MM.1S (cell line): ENCODE results near the gene RPTOR.

ENCODE experiments used
- DNase-seq: peaks from one replicate; pipeline ENCODE4 v3.0.0-alpha.2; 2015
- H2AFZ ChIP-seq: fragments of 300-600 bp; sonication (generic); 2 replicates; pipeline ENCODE4 v1.6.0; 2016; ENCODE audit warnings: antibody characterized with exemption, low read length
- H3F3A ChIP-seq: fragments of 300-600 bp; sonication (generic); 2 replicates; pipeline ENCODE4 v1.6.1; 2016; ENCODE audit warnings: mild to moderate bottlenecking, antibody characterized with exemption, low read length, moderate library complexity, mixed read lengths; ENCODE audit not compliant: insufficient read depth
- H3K27ac ChIP-seq: fragments of 300-600 bp; sonication (generic); 2 replicates; pipeline ENCODE4 v1.5.1; 2016; ENCODE audit warnings: mild to moderate bottlenecking, low read length
- H3K27me3 ChIP-seq: fragments of 300-600 bp; sonication (generic); replicated peaks from 2 replicates; pipeline ENCODE4 v1.6.0; 2016; ENCODE audit warnings: low read length; ENCODE audit not compliant: insufficient read depth
- H3K36me3 ChIP-seq: fragments of 300-600 bp; sonication (generic); replicated peaks from 2 replicates; pipeline ENCODE4 v1.6.1; 2016; ENCODE audit warnings: mild to moderate bottlenecking, low read length, mixed read lengths; ENCODE audit not compliant: insufficient read depth
- H3K4me1 ChIP-seq: fragments of 300-600 bp; sonication (generic); 2 replicates; pipeline ENCODE4 v1.6.1; 2016; ENCODE audit warnings: low read length, mixed read lengths
- H3K4me2 ChIP-seq: fragments of 300-600 bp; sonication (generic); 2 replicates; pipeline ENCODE4 v1.6.0; 2016; ENCODE audit warnings: low read depth, low read length
- H3K4me3 ChIP-seq: fragments of 300-600 bp; sonication (generic); 2 replicates; pipeline ENCODE4 v1.5.1; 2016; ENCODE audit warnings: low read length, mixed read lengths
- H3K79me2 ChIP-seq: fragments of 300-600 bp; sonication (generic); 2 replicates; pipeline ENCODE4 v1.6.1; 2016; ENCODE audit warnings: mixed run types, low read length, mixed read lengths
- H3K9ac ChIP-seq: fragments of 300-600 bp; sonication (generic); 2 replicates; pipeline ENCODE4 v1.6.1; 2016; ENCODE audit warnings: low read length, mixed read lengths
- H3K9me2 ChIP-seq: fragments of 300-600 bp; sonication (generic); replicated peaks from 2 replicates; pipeline ENCODE4 v1.6.1; 2016; ENCODE audit warnings: mild to moderate bottlenecking, low read length, mixed read lengths; ENCODE audit not compliant: insufficient read depth
- H3K9me3 ChIP-seq: fragments of 300-600 bp; sonication (generic); replicated peaks from 2 replicates; pipeline ENCODE4 v1.6.1; 2016; ENCODE audit warnings: mild to moderate bottlenecking, low read length, mixed read lengths; ENCODE audit not compliant: insufficient read depth
- H4K20me1 ChIP-seq: fragments of 300-600 bp; sonication (generic); 2 replicates; pipeline ENCODE4 v1.6.1; 2016; ENCODE audit warnings: mild to moderate bottlenecking, low read length, moderate library complexity, mixed read lengths; ENCODE audit not compliant: insufficient read depth
- CTCF ChIP-seq: fragments of 300-600 bp; sonication (generic); IDR thresholded peaks from 2 replicates; pipeline ENCODE4 v1.5.1; 2016; ENCODE audit warnings: antibody characterized with exemption, low read length, mixed read lengths
- EZH2 ChIP-seq: fragments of 300-600 bp; sonication (generic); optimal IDR thresholded peaks from 2 replicates; pipeline ENCODE3; 2017; ENCODE audit warnings: low read depth, mild to moderate bottlenecking, antibody characterized with exemption, low read length, mixed read lengths
- EZH2phosphoT487 ChIP-seq: fragments of 300-600 bp; sonication (generic); IDR thresholded peaks from 2 replicates; pipeline ENCODE4 v1.6.1; 2018; ENCODE audit warnings: antibody characterized with exemption, low read length

The RPTOR gene

GRCh38 chr17:80892019-80892855, 347.6 kb downstream of the RPTOR start:
- no peak overlapping the region for H3K4me3 ChIP-seq
- no peaks in the 10 kb centered on the region for H3K36me3 ChIP-seq
- no peak for DNase-seq
- H3K4me1 ChIP-seq: no peaks in the 10 kb centered on the region
- H4K20me1 ChIP-seq: no peaks in the 10 kb centered on the region
- no peaks in the 10 kb centered on the region for H3K79me2 ChIP-seq
- H3K9me2 ChIP-seq: no peaks in the 10 kb centered on the region
- H3K27ac ChIP-seq: no peak overlapping the region
- no peaks in the 10 kb centered on the region for H3K9me3 ChIP-seq
- H3F3A ChIP-seq: no peaks in the 10 kb centered on the region
- H2AFZ ChIP-seq: no peak overlapping the region
- H3K9ac ChIP-seq: no peak overlapping the region
- H3K27me3 ChIP-seq: no peaks in the 10 kb centered on the region
- TF ChIP-seq EZH2: no peak
- TF ChIP-seq CTCF: no peak
- no peak for TF ChIP-seq EZH2phosphoT487
- H3K4me2 ChIP-seq: no peak overlapping the region

- Histone ChIP-seq H3F3A (no peaks in the 10 kb centered on the region), H3K4me1 (no peaks in the 10 kb centered on the region), H4K20me1 (no peaks in the 10 kb centered on the region), H3K9me2 (no peaks in the 10 kb centered on the region), H2AFZ (no peak overlapping the region), H3K79me2 (no peaks in the 10 kb centered on the region), H3K9me3 (no peaks in the 10 kb centered on the region), H3K9ac (no peak overlapping the region), H3K36me3 (no peaks in the 10 kb centered on the region), H3K4me3 (no peak overlapping the region), H3K4me2 (no peak overlapping the region), H3K27me3 (no peaks in the 10 kb centered on the region), H3K27ac (no peak overlapping the region)
- no peak for TF ChIP-seq EZH2
- TF ChIP-seq CTCF: no peak
- TF ChIP-seq EZH2phosphoT487: no peak
- no peak for DNase-seq
Observed at GRCh38 chr17:80892900-80893603, 348.4 kb downstream of the RPTOR start.

GRCh38 chr17:80893604-80894438, 349.2 kb downstream of the RPTOR start:
- no peaks in the 10 kb centered on the region for H3F3A ChIP-seq
- no peaks in the 10 kb centered on the region for H3K9me2 ChIP-seq
- no peak overlapping the region for H2AFZ ChIP-seq
- H3K27ac ChIP-seq: no peak overlapping the region
- H3K4me2 ChIP-seq: no peak overlapping the region
- H3K9me3 ChIP-seq: no peaks in the 10 kb centered on the region
- DNase-seq: no peak
- H3K4me3 ChIP-seq: no peak overlapping the region
- no peak for TF ChIP-seq EZH2
- H3K9ac ChIP-seq: no peak overlapping the region
- no peaks in the 10 kb centered on the region for H3K36me3 ChIP-seq
- H3K79me2 ChIP-seq: no peaks in the 10 kb centered on the region
- H3K4me1 ChIP-seq: no peaks in the 10 kb centered on the region
- no peaks in the 10 kb centered on the region for H4K20me1 ChIP-seq
- no peaks in the 10 kb centered on the region for H3K27me3 ChIP-seq
